Liver (tissue), 9 donors: ENCODE data around the gene MYL3. TPM values are rescaled to one million over a fixed set of nuclear protein-coding genes. Genes with fewer than 3 reads are reported as not detected.

Source experiments
- DNase-seq: peaks from one replicate; pipeline ENCODE4 v3.0.0-alpha.2; 2017; ENCODE audit warnings: low spot score
- H3K27ac ChIP-seq, 2 donors: one replicate each; pipeline ENCODE4 v1.7.0; 2013; ENCODE audit warnings: inconsistent platforms in 2 of 2, low read length in 2 of 2, control low read depth in 1 of 2, low read depth in 1 of 2, mild to moderate bottlenecking in 1 of 2
- H3K27me3 ChIP-seq, 4 donors: one replicate each; pipeline versions ENCODE4 v1.6.1 to v1.7.0; 2013; ENCODE audit warnings: low read length in 3 of 4, inconsistent platforms in 1 of 4, mild to moderate bottlenecking in 1 of 4, moderate library complexity in 1 of 4; ENCODE audit not compliant: control insufficient read depth in 4 of 4, insufficient read depth in 4 of 4
- H3K36me3 ChIP-seq, 4 donors: one replicate each; pipeline versions ENCODE4 v1.6.1 to v1.7.0; 2013; ENCODE audit warnings: low read length in 3 of 4, mild to moderate bottlenecking in 3 of 4, low read depth in 1 of 4, moderate library complexity in 1 of 4; ENCODE audit not compliant: control insufficient read depth in 4 of 4, insufficient read depth in 3 of 4
- H3K4me1 ChIP-seq, 4 donors: one replicate each; pipeline versions ENCODE4 v1.6.1 to v1.7.0; 2013; ENCODE audit warnings: low read length in 3 of 4, mild to moderate bottlenecking in 3 of 4, moderate library complexity in 1 of 4; ENCODE audit not compliant: control insufficient read depth in 4 of 4, insufficient read depth in 4 of 4
- H3K4me3 ChIP-seq, 3 donors: one replicate each; pipeline versions ENCODE4 v1.6.1 to v1.7.0; 2013; ENCODE audit warnings: low read length in 3 of 3, control low read depth in 1 of 3, low read depth in 1 of 3, mild to moderate bottlenecking in 1 of 3
- H3K9ac ChIP-seq, 2 donors: one replicate each; pipeline ENCODE4 v1.7.0; 2013; ENCODE audit warnings: low read length in 2 of 2, mild to moderate bottlenecking in 2 of 2, moderate library complexity in 2 of 2, control low read depth in 1 of 2, low read depth in 1 of 2
- H3K9me3 ChIP-seq, 4 donors: one replicate each; pipeline versions ENCODE4 v1.6.1 to v1.7.0; 2013; ENCODE audit warnings: low read length in 3 of 4; ENCODE audit not compliant: control insufficient read depth in 4 of 4
- EGR1 ChIP-seq, 2 donors: IDR thresholded peaks; 2 replicates each; pipeline ENCODE4 v1.6.1; 2016 to 2018; ENCODE audit warnings: antibody characterized with exemption in 2 of 2, low read depth in 2 of 2
- FOXA1 ChIP-seq: IDR thresholded peaks from 2 replicates; pipeline ENCODE4 v1.6.1; 2016; ENCODE audit warnings: antibody characterized with exemption
- HNF4A ChIP-seq, 2 donors: conservative IDR thresholded peaks; 2 replicates each; pipeline ENCODE4 v1.6.1; 2016; ENCODE audit warnings: antibody characterized with exemption in 2 of 2, mild to moderate bottlenecking in 2 of 2
- RAD21 ChIP-seq, 2 donors: IDR thresholded peaks; 2 replicates each; pipeline ENCODE4 v1.6.1; 2016; ENCODE audit warnings: antibody characterized with exemption in 2 of 2, mild to moderate bottlenecking in 2 of 2
- RXRA ChIP-seq, 2 donors: IDR thresholded peaks; 2 replicates each; pipeline ENCODE4 v1.6.1; 2017 to 2018; ENCODE audit warnings: antibody characterized with exemption in 2 of 2, mild to moderate bottlenecking in 1 of 2
- SP1 ChIP-seq: IDR thresholded peaks from 2 replicates; pipeline ENCODE4 v1.6.1; 2018; ENCODE audit warnings: antibody characterized with exemption, mild to moderate bottlenecking
- YY1 ChIP-seq: IDR thresholded peaks from 2 replicates; pipeline ENCODE4 v1.6.1; 2016; ENCODE audit warnings: antibody characterized with exemption, mild to moderate bottlenecking
- WGBS: extraction: QIAGEN DNeasy Blood & Tissue Kit; methylation state at CpG from one replicate; pipeline ENCODE4 v1.1.7; 2013; 5-methylcytosine and 5-hydroxymethylcytosine counted together
- polyA plus RNA-seq, 2 donors: library from polyadenylated mRNA; stranded (reverse) in 1 of 2; unstranded in 1 of 2; fragments of 200-250 nt in 1 of 2; fragments of >200 nt in 1 of 2; fragmentation: Nextera tagmentation in 1 of 2; extraction: Ambion mirVana in 1 of 2; gene quantifications; one replicate each; pipeline versions ENCODE4 v1.2.1 to v1.2.3, GENCODE V29; 2013 to 2015
- total RNA-seq, 2 donors: library from RNA; depleted of rRNA; stranded (reverse); fragments of >200 nt; gene quantifications; one replicate each; pipeline ENCODE4 v1.2.3, GENCODE V29; 2014
- TF ChIP-seq, protein P1 (sequence below): IDR thresholded peaks from 2 replicates; pipeline ENCODE4 v1.6.1; 2016; ENCODE audit warnings: antibody characterized with exemption
- TF ChIP-seq, protein P2 (sequence below): IDR thresholded peaks from 2 replicates; pipeline ENCODE4 v1.6.1; 2016; ENCODE audit warnings: antibody characterized with exemption, mild to moderate bottlenecking
- TF ChIP-seq, protein P3 (sequence below): IDR thresholded peaks from 2 replicates; pipeline ENCODE4 v1.6.1; 2016; ENCODE audit warnings: antibody characterized with exemption
- donor health status: healthy.
- donor health status: healthy.
- donor health status: healthy.
- donor health status: healthy.
- donor health status: healthy.

Gene MYL3
- total and polyA plus RNA-seq, 4 donors: 0.51 to 1.3 (median 0.81) TPM

GRCh38 chr3:46835054-46835453, 28.2 kb downstream of the MYL3 start (continued):
- no peak for TF ChIP-seq RAD21 (IDR thresholded peaks at IDR 0.05)
- TF ChIP-seq, protein P1, sequence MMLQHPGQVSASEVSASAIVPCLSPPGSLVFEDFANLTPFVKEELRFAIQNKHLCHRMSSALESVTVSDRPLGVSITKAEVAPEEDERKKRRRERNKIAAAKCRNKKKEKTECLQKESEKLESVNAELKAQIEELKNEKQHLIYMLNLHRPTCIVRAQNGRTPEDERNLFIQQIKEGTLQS: no peak

DNA sequence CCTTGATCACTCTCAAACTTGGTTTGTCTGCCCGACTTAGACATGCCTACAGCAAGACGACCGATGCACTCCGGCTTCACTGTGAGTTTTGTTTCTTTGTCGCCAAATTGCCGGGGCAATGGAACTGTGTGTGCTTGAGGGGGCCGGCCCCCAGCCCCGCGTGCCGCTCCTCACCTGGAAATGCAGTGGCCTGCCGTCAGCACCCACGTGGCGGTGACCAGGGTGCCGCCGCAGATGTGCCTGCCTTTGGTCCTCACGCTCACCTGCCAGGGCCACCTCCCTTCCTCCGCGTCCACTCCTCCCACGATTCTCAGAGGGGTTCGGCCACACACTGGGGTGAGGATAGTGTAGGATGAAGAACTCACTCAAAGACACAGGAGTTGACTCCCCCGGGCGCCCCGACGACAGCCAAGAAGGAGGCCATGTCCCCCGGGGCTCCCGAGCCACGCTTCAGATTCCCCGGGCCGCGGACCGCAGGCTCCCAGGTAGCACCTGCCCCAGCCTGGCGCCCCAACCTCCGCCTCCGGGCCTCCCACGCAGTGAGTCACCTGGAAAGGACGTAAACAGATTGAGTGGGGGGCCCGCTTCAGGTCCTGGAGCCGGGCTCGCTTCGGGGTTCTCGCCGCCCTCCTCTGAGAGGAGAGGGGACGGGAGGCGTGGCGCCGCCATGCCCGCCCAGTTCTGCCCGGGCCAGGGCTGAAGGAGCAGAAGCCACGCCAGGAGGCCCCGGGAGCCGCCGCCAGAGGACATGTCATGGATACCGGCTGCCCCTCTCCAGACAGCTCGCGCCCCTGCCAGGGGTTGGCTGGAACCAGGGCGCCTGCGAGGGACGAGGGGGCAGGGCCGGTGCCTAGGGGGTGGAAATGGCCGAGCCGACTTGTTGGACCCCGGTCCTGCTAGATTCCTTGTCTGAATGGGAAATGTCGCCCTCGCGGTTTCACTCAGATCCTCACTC, 29.6 kb downstream of the MYL3 start:
- TF ChIP-seq RAD21 (IDR thresholded peaks at IDR 0.05): no peak
- no peak for TF ChIP-seq SP1
- TF ChIP-seq YY1: no peak
- TF ChIP-seq FOXA1: no peak
- TF ChIP-seq, protein P2, sequence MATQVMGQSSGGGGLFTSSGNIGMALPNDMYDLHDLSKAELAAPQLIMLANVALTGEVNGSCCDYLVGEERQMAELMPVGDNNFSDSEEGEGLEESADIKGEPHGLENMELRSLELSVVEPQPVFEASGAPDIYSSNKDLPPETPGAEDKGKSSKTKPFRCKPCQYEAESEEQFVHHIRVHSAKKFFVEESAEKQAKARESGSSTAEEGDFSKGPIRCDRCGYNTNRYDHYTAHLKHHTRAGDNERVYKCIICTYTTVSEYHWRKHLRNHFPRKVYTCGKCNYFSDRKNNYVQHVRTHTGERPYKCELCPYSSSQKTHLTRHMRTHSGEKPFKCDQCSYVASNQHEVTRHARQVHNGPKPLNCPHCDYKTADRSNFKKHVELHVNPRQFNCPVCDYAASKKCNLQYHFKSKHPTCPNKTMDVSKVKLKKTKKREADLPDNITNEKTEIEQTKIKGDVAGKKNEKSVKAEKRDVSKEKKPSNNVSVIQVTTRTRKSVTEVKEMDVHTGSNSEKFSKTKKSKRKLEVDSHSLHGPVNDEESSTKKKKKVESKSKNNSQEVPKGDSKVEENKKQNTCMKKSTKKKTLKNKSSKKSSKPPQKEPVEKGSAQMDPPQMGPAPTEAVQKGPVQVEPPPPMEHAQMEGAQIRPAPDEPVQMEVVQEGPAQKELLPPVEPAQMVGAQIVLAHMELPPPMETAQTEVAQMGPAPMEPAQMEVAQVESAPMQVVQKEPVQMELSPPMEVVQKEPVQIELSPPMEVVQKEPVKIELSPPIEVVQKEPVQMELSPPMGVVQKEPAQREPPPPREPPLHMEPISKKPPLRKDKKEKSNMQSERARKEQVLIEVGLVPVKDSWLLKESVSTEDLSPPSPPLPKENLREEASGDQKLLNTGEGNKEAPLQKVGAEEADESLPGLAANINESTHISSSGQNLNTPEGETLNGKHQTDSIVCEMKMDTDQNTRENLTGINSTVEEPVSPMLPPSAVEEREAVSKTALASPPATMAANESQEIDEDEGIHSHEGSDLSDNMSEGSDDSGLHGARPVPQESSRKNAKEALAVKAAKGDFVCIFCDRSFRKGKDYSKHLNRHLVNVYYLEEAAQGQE: no peak
- Histone ChIP-seq H3K36me3 (no peaks in the 10 kb centered on the region), H3K4me1 (no peaks in the 10 kb centered on the region), H3K27ac (no peak overlapping the region), H3K9me3 (no peaks in the 10 kb centered on the region), H3K27me3 (no peaks in the 10 kb centered on the region), H3K9ac (no peak overlapping the region), H3K4me3 (no peak overlapping the region)
- no peak for DNase-seq
- 96% methylated on average over 65 of the region's 65 CpGs for WGBS

GRCh38 chr3:46831841-46832240, 31.4 kb downstream of the MYL3 start:
- DNase-seq: no peak
- Histone ChIP-seq H3K36me3 (no peaks in the 10 kb centered on the region), H3K27ac (no peak overlapping the region), H3K27me3 (no peaks in the 10 kb centered on the region), H3K4me1 (no peaks in the 10 kb centered on the region), H3K4me3 (no peak overlapping the region), H3K9ac (no peak overlapping the region), H3K9me3 (no peaks in the 10 kb centered on the region)
- TF ChIP-seq, protein P2: no peak
- TF ChIP-seq, protein P1: no peak
- TF ChIP-seq YY1: no peak
- TF ChIP-seq RXRA (IDR thresholded peaks at IDR 0.05): no peak
- TF ChIP-seq, protein P3, sequence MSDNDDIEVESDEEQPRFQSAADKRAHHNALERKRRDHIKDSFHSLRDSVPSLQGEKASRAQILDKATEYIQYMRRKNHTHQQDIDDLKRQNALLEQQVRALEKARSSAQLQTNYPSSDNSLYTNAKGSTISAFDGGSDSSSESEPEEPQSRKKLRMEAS: no peak
- TF ChIP-seq EGR1 (IDR thresholded peaks at IDR 0.05; ENCODE audit: low read depth in 2 of 2): no peak
- no peak for TF ChIP-seq HNF4A (conservative IDR thresholded peaks at IDR 0.05)
- WGBS: 85% methylated on average over 1 of the region's 1 CpG
